H1 (cell line): ENCODE measurements around the gene EWSR1. TPM values are rescaled to one million over a fixed set of nuclear protein-coding genes. Genes with fewer than 3 reads are reported as not detected.

Experiments used
- ASH2L ChIP-seq: fragments of 200-600, 300-600 bp; sonication (generic); IDR thresholded peaks from one replicate; pipeline ENCODE4 v1.7.1; 2017; ENCODE audit warnings: low read length
- CBX5 ChIP-seq: fragments of 300-800, 300-1000 bp; sonication (generic); IDR thresholded peaks from 2 replicates; pipeline ENCODE4 v1.7.1; 2016; ENCODE audit warnings: antibody characterized with exemption, low read length, low read depth
- CTCF ChIP-seq, 3 experiments: IDR thresholded peaks; 1 replicate in 2 of 3; 2 replicates in 1 of 3; pipeline versions ENCODE4 v1.5.1 to v1.6.1; 2011; ENCODE audit warnings: low read length in 3 of 3, mild to moderate bottlenecking in 3 of 3, inconsistent platforms in 2 of 3, low read depth in 1 of 3, moderate library complexity in 1 of 3; ENCODE audit not compliant: insufficient read depth in 1 of 3; ENCODE audit errors: control extremely low read depth in 1 of 3
- GABPA ChIP-seq: IDR thresholded peaks from 2 replicates; pipeline ENCODE4 v1.6.1; 2011; ENCODE audit warnings: mild to moderate bottlenecking, low read length, moderate library complexity, borderline replicate concordance; ENCODE audit not compliant: insufficient read depth
- GTF2F1 ChIP-seq: IDR thresholded peaks from 2 replicates; pipeline ENCODE4 v1.6.1; 2012; ENCODE audit warnings: low read depth, low read length, improper control_type of control experiment, borderline replicate concordance
- HDAC6 ChIP-seq: IDR thresholded peaks from one replicate; pipeline ENCODE4 v1.7.1; 2012; ENCODE audit warnings: low read depth, mild to moderate bottlenecking, inconsistent platforms, low read length, moderate library complexity
- RBBP5 ChIP-seq: IDR thresholded peaks from 2 replicates; pipeline ENCODE4 v1.7.1; 2012; ENCODE audit warnings: low read depth, mild to moderate bottlenecking, inconsistent platforms, low read length, moderate library complexity, borderline replicate concordance
- RNF2 ChIP-seq: fragments of 200-900, 300-1000 bp; sonication (generic); IDR thresholded peaks from 2 replicates; pipeline ENCODE4 v1.7.1; 2016; ENCODE audit warnings: borderline replicate concordance, low read depth, mild to moderate bottlenecking, antibody characterized with exemption, low read length; ENCODE audit not compliant: poor library complexity, severe bottlenecking; ENCODE audit errors: missing control alignments
- SUZ12 ChIP-seq: fragments of 200-600 bp; sonication (generic); IDR thresholded peaks from 2 replicates; pipeline ENCODE4 v1.6.1; 2012; ENCODE audit warnings: mild to moderate bottlenecking, inconsistent platforms, low read length, moderate library complexity, mixed read lengths
- polyA plus RNA-seq, 7 experiments: library from polyadenylated mRNA; depleted of rRNA in 3 of 7; stranded (reverse) in 5 of 7; unstranded in 2 of 7; fragments of >200 nt in 5 of 7; fragments of 200-250 nt in 2 of 7; gene quantifications; 1 replicate in 5 of 7; 2 replicates in 1 of 7; 4 replicates in 1 of 7; pipeline versions ENCODE4 v1.2.1 to v1.2.3, GENCODE V29; 2011 to 2013; ENCODE audit warnings: missing spikeins in 2 of 7, mixed read lengths in 2 of 7
- total RNA-seq: library from RNA; stranded (reverse); fragmentation: NEBNext Ultra II Directional; extraction: Animal tissue kit (Norgen Biotek cat#: 25700); gene quantifications from 2 replicates; pipeline ENCODE4 v1.2.1, GENCODE V29; 2021

EWSR1 gene
- total and polyA plus RNA-seq, 2 of the 8 experiments (the other 6 are each of a cell fraction or from before 2014, with no cell fraction given): 387 to 930 TPM

- TF ChIP-seq ASH2L (no peak), RNF2 (no peak), CBX5 (no peak), CTCF (IDR thresholded peaks at IDR 0.05; ENCODE audit: control extremely low read depth in 1 of 3, insufficient read depth in 1 of 3, low read depth in 1 of 3, low read length in 3 of 3) (no peak), SUZ12 (no peak), RBBP5 (no peak), GTF2F1 (no peak), HDAC6 (no peak), GABPA (no peak)
- TF ChIP-seq, all 59 proteins: peak for 0
Observed at GRCh38 chr22:29251981-29252911, 15.8 kb upstream of the EWSR1 start (continued).
